Loucy (cell line): Measurements from ENCODE around the gene CEP63.

Experiments used
- H2AFZ ChIP-seq: fragments of 200-600 bp; sonication (generic); 2 replicates; pipeline ENCODE4 v1.6.0; 2016; ENCODE audit warnings: antibody characterized with exemption, mild to moderate bottlenecking, low read length, moderate library complexity
- H3F3A ChIP-seq: fragments of 200-600 bp; 2 replicates; pipeline ENCODE4 v1.6.0; 2016; ENCODE audit warnings: antibody characterized with exemption, low read depth, mild to moderate bottlenecking
- H3K27me3 ChIP-seq: fragments of 200-600 bp; sonication (generic); 2 replicates; pipeline ENCODE4 v1.6.1; 2014; ENCODE audit warnings: low read length, mild to moderate bottlenecking; ENCODE audit not compliant: insufficient read depth, poor library complexity, severe bottlenecking
- H3K36me3 ChIP-seq: fragments of 200-600 bp; sonication (generic); 2 replicates; pipeline ENCODE4 v1.6.1; 2016; ENCODE audit warnings: low read length; ENCODE audit not compliant: insufficient read depth
- H3K4me1 ChIP-seq: fragments of 200-600 bp; sonication (generic); 2 replicates; pipeline ENCODE4 v1.5.1; 2014; ENCODE audit warnings: low read length, mild to moderate bottlenecking; ENCODE audit not compliant: insufficient read depth, poor library complexity, severe bottlenecking
- H3K4me2 ChIP-seq: fragments of 200-600 bp; sonication (generic); 2 replicates; pipeline ENCODE4 v1.6.0; 2014; ENCODE audit warnings: antibody characterized with exemption, low read length, low read depth, mild to moderate bottlenecking; ENCODE audit not compliant: poor library complexity, severe bottlenecking
- H3K4me3 ChIP-seq: fragments of 200-600 bp; sonication (generic); 2 replicates; pipeline ENCODE4 v1.5.1; 2014; ENCODE audit warnings: low read length, mild to moderate bottlenecking, mixed read lengths; ENCODE audit not compliant: poor library complexity, severe bottlenecking
- H3K79me2 ChIP-seq: fragments of 200-600 bp; sonication (generic); 2 replicates; pipeline ENCODE4 v1.6.1; 2014; ENCODE audit warnings: low read length; ENCODE audit not compliant: insufficient read depth
- H3K9ac ChIP-seq: fragments of 200-600 bp; sonication (generic); 2 replicates; pipeline ENCODE4 v1.6.0; 2014; ENCODE audit warnings: mild to moderate bottlenecking, low read depth, low read length, moderate library complexity; ENCODE audit not compliant: poor library complexity, severe bottlenecking
- H3K9me2 ChIP-seq: fragments of 200-600 bp; sonication (generic); replicated peaks from 2 replicates; pipeline ENCODE4 v1.6.1; 2016; ENCODE audit warnings: low read depth, low read length, mixed read lengths
- H3K9me3 ChIP-seq: fragments of 200-600 bp; sonication (generic); 2 replicates; pipeline ENCODE4 v1.6.1; 2014; ENCODE audit warnings: mild to moderate bottlenecking, antibody characterized with exemption, low read length, low read depth; ENCODE audit not compliant: insufficient read depth
- H4K20me1 ChIP-seq: fragments of 200-600 bp; sonication (generic); 2 replicates; pipeline ENCODE4 v1.6.0; 2014; ENCODE audit warnings: antibody characterized with exemption, low read length, mild to moderate bottlenecking; ENCODE audit not compliant: insufficient read depth, poor library complexity, severe bottlenecking
- CTCF ChIP-seq: fragments of 200-600 bp; sonication (generic); conservative IDR thresholded peaks from 2 replicates; pipeline ENCODE4 v1.5.1; 2014; ENCODE audit warnings: mild to moderate bottlenecking, antibody characterized with exemption, low read length
- EZH2phosphoT487 ChIP-seq: fragments of 200-600 bp; IDR thresholded peaks from 2 replicates; pipeline ENCODE4 v1.6.1; 2018; ENCODE audit warnings: antibody characterized with exemption, mild to moderate bottlenecking, moderate library complexity, borderline replicate concordance

The CEP63 gene

DNA sequence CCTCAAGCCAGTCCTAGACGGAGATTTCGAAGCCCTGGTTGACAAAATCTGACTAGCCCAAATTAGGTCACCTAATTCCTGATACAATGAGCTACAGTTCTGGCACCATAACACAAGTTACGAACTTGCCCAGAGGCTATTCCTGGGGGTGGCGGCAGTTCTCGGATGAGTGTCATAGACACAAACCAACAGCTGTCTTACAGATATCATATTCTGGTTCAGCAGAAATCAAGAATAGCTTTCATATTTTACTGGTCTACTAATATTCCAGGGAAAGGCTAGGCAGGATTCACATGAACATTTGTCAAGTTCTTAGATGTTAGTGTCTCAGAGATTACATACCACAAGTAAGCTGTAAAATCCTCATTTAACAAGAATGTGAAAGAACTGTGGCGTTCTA lies 8.9 kb upstream of the CEP63 start:
- no peak for TF ChIP-seq EZH2phosphoT487
- TF ChIP-seq CTCF, result no peak
- Histone ChIP-seq H3K27me3 (no peaks in the 10 kb centered on the region), H2AFZ (no peak overlapping the region), H3K4me1 (no peaks in the 10 kb centered on the region), H3K79me2 (no peaks in the 10 kb centered on the region; the same call in 1 of the 2 replicates), H3K9me3 (no peaks in the 10 kb centered on the region), H3K4me2 (no peak overlapping the region), H3K9ac (no peak overlapping the region), H3F3A (no peaks in the 10 kb centered on the region), H3K9me2 (no peaks in the 10 kb centered on the region), H4K20me1 (no peaks in the 10 kb centered on the region), H3K36me3 (peaks cover 45% of the 10 kb centered on the region), H3K4me3 (no peak overlapping the region)

- H3F3A ChIP-seq, result no peaks in the 10 kb centered on the region
- H3K36me3 ChIP-seq, result peaks cover 51% of the 10 kb centered on the region
- TF ChIP-seq CTCF, result no peak
- no peak for TF ChIP-seq EZH2phosphoT487
Measured at GRCh38 chr3:134477938-134478337, 7.9 kb upstream of the CEP63 start.

GRCh38 chr3:134480546-134480945 lies 5.3 kb upstream of the CEP63 start:
- H3K36me3 ChIP-seq, result peaks cover 51% of the 10 kb centered on the region
- H3K9me2 ChIP-seq, result no peaks in the 10 kb centered on the region
- no peaks in the 10 kb centered on the region for H3F3A ChIP-seq
- H3K4me2 ChIP-seq, result peak overlapping the region; percentile 22
- TF ChIP-seq EZH2phosphoT487 (no peak), CTCF (no peak)
- no peaks in the 10 kb centered on the region for H4K20me1 ChIP-seq
- H3K4me1 ChIP-seq, result peaks cover 21% of the 10 kb centered on the region
- H3K4me3 ChIP-seq, result no peak overlapping the region
- H2AFZ ChIP-seq, result no peak overlapping the region
- no peaks in the 10 kb centered on the region for H3K27me3 ChIP-seq
- H3K9me3 ChIP-seq, result no peaks in the 10 kb centered on the region
- no peak overlapping the region for H3K9ac ChIP-seq
- H3K79me2 ChIP-seq, result peaks cover 33% of the 10 kb centered on the region

More at GRCh38 chr3:134477938-134478337, 7.9 kb upstream of the CEP63 start:
- Histone ChIP-seq H3K4me1 (peaks cover 6% of the 10 kb centered on the region), H3K9ac (no peak overlapping the region), H3K9me3 (no peaks in the 10 kb centered on the region), H3K4me3 (no peak overlapping the region), H3K79me2 (peaks cover 9% of the 10 kb centered on the region; the same call in 1 of the 2 replicates), H3K27me3 (no peaks in the 10 kb centered on the region), H4K20me1 (no peaks in the 10 kb centered on the region), H2AFZ (no peak overlapping the region), H3K4me2 (no peak overlapping the region), H3K9me2 (no peaks in the 10 kb centered on the region)
